HG02678 (cell line): ENCODE results near the gene SPTLC1.
A peak's percentile ranks its signal among the peaks of the same experiment; 100 is the strongest.

ENCODE experiments used
- ATAC-seq: cut with Tn5 transposase; IDR thresholded peaks from one replicate; pipeline ENCODE4 v1.9.1; 2021; ENCODE audit warnings: mild to moderate bottlenecking, moderate library complexity; ENCODE audit not compliant: unreplicated experiment

Gene SPTLC1

DNA sequence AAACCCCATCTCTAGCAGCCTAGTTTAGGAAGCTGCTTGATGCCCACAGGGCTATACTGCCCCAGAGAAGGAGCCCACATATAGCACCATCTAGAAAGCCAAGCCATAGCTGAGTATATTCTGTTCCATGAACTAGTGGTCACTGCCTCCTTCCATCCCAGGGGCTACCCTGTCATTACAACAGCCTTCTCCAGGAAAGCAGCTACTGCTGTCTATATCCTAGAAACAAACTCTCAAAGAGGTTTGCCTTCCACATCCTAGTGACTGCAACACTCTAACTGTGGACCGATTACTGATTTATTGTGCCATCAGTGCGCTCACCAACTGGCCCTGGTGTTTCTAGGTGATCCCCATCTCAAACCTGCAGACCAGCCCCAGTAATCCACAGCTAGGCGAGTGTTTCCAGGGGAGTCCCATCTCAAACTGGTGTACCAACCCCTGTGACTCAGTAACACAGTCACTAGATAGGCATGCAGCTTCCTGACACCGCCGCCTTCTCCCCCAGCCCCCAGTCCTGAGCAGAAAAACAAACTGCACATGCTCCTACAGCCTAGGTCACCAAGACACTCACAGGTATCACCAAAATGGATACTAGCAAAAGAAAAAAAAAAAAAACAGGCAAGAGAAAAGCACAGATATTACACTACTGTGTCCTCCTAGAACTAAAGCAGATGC is 14.8 kb downstream of the SPTLC1 start:
- no peak for ATAC-seq

- ATAC-seq: peak; percentile 75
Observed at GRCh38 chr9:92098638-92099037, 16.6 kb downstream of the SPTLC1 start.

- ATAC-seq: no peak
Observed at GRCh38 chr9:92097997-92098482, 17.2 kb downstream of the SPTLC1 start.

GRCh38 chr9:92095236-92095635 is 20.0 kb downstream of the SPTLC1 start:
- no peak for ATAC-seq

- ATAC-seq: no peak
Observed at GRCh38 chr9:92094655-92095054, 20.6 kb downstream of the SPTLC1 start.

DNA sequence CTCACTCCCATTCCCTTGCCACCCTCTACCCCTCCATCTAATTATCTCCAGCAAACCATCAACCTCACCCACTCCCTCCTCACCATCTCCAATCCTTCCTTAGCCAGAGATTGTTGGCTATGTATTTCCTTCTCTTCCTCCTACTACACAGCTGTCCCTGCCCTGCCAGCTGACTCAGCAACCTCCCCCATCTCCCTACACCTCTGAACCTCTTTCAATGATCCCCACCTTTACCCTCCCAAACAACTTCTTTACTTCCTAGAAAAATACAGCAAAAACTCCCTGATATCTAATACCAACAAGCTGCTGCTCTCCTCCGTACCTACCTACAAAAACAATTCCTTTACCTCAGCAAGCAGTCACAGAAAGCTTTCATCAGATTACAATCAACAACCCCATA is 37.3 kb downstream of the SPTLC1 start:
- ATAC-seq: no peak

GRCh38 chr9:92071634-92072033 is 43.6 kb downstream of the SPTLC1 start:
- ATAC-seq: no peak

DNA sequence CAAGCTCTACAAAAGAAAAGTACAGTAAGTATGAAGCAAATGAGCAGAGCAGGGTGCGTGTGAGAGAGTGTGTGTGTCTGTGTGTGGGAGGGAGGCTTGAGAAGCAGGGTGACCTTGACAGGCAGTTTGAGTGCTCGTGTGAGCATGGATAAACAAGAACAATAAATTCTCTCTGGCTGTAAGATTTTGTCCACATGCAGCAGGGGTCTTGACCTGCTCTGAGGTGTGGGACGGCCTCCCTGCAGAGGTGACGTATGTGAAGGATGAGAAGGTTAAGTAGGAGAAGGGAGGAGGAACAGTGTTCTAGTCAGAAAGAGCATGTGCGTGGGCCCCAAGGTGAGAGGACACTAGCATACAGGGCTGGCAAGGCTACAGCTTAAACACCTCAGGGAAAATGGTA is 49.0 kb downstream of the SPTLC1 start:
- ATAC-seq: no peak

- ATAC-seq: no peak
Observed at GRCh38 chr9:92064711-92065110, 50.5 kb downstream of the SPTLC1 start.

DNA sequence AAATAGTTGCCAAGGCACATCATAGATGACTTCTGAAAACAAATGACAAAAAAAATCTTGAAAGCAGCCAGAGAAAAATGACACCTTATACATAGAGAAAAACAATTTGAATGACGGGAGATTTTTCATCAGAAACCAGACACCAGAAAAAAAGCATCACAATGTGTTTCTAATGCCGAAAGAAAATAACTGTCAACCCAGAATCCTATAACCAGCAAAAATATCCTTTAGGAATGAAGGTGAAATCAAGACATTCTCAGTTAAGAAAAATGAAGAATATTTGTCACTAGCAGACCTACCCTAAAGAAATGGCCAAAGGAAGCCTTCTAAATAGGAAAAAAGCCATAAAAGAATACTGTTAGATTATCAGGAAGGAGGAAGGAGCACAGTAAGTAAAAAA is 54.0 kb downstream of the SPTLC1 start:
- no peak for ATAC-seq

DNA sequence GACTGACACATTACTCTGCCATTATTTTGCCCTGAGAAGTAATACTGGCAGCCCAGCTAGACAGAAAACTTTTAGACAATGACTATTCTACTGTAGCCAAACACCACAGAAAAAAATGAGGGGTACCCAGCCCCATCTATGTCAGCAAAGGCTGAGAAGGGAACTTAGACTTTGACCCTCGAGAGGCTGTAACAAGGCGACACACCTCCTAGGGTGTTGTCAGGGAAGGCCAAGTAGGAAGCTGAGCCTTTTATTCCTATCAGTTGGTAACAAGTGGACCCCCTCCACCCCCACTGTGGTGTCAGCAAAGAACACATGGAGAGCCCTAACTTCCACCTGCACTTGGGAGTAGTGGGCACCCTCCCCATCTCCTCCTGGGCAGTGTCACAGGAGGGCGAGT is 55.6 kb downstream of the SPTLC1 start:
- no peak for ATAC-seq

- no peak for ATAC-seq
Observed at GRCh38 chr9:92058723-92059444, 56.3 kb downstream of the SPTLC1 start.

DNA sequence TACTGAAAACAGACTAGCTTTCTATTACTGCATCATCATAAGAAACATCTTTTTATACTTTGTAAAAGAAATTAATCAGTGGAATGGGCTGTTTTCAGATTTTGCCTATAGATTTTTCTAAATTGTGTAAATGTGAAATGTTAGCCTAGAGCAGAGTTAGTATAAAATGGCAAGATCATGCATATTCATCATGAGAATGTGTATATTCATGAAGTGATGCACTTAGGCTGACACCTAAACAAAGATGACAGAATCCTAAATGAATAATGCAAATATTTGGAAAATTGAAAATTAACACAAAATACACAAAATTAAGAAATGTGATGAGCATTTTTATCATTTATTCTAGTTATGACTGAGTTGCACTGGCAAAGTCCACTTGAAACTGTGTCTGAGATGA is 57.2 kb downstream of the SPTLC1 start:
- ATAC-seq: no peak

DNA sequence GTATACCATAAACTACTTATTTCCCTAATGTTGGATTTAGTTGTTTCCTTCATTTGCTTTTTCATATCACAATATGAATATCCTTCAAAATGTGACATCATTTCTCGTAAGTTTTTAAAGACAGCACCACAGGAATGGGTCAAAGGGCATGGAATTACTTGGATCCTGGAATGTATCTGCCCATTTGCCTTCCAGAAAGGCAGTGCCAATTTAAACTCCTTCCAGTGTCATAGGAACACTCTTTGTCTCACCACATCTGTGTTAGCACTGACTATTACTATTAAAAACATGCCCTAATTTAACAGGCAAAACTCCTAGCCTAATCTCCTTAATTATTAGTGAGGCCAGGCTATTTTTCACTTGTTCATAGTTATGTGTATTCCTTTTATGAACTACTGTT is 58.0 kb downstream of the SPTLC1 start:
- ATAC-seq: no peak

DNA sequence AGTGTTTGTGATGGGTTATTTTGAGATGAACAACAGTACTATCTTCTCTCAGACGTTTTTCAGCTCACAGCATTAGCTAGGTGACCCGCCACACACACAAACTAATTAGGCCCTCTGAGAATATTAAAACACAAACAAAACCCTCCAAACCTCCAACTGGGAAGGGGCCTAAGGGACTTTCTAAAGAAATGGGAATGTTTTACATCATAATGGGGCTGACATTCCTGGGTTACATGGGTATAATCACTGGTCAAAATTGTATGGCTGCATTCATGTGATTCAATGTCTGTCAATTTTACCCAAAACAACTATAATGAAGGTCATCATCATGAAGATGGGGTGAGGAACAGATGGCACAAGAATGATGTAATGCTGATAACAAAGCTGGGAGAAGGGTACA is 59.6 kb downstream of the SPTLC1 start:
- no peak for ATAC-seq

- ATAC-seq: no peak
Observed at GRCh38 chr9:92048924-92049625, 66.1 kb downstream of the SPTLC1 start.

GRCh38 chr9:92047500-92047899 is 67.7 kb downstream of the SPTLC1 start:
- no peak for ATAC-seq

DNA sequence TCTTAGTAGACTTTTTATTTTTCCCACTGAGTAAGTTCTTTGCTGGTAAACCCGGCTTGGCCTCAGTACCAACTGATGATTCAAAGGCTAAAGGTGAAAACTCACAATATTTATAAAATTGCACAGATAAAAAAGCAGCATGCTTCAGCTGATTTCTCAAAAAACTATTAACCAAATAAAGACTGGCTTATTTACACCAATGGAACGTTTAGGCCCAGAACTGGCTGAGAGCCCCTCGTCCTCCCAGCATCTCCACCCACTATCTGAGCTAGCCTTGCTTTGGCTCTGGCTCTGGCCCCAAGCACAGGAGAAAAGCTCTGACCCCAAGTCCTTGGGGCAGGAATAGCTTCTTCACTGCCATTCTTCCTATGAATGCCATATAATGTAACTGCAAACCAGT is 68.5 kb downstream of the SPTLC1 start:
- ATAC-seq: no peak

- ATAC-seq: no peak
Observed at GRCh38 chr9:92044936-92045335, 70.3 kb downstream of the SPTLC1 start.

DNA sequence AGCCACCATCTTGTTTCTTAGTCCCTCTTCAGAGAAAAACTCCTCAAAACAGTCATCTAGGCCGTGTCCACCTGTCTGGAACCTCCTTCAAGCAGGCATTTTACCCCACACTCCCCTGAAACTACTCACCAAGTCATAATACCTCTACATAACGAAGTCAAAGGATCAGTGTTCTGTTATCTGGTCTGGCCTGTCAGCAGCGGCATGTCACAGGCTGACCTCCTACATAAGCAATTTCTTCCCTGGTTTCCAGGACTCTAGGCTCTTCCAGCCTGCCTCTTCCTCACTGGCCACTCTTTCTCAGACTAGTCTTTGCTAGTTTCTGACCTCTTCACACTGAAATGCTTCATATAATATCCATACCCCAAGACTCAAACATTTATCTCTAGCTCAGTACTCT is 72.2 kb downstream of the SPTLC1 start:
- no peak for ATAC-seq

- ATAC-seq: no peak
Observed at GRCh38 chr9:92042260-92042659, 73.0 kb downstream of the SPTLC1 start.

DNA sequence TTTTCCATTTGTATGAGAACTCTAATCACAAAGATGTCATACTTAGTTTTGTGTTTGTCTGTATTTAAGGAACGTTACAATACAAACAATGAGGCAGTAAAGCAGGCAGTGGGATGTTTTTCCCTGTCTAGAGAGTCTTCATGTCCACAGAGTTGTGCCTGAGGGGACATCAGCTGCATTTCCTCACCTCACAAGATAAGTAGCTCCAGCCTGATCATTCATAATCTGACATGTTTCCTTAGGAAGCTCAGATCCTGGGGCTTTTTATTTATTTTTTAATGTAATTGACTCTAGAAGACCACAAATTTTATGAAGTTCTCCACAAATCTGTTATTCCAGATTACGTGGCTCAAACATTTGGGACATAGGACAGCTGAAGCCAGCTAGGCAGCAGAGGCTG is 78.5 kb downstream of the SPTLC1 start:
- ATAC-seq: no peak
